Omental fat pad (tissue), 4 donors: ENCODE measurements around the gene POR. TPM values are rescaled to one million over a fixed set of nuclear protein-coding genes. Genes with fewer than 3 reads are reported as not detected.

Source experiments
- ATAC-seq: fragments of 150-250 bp; one replicate; pipeline ENCODE4 v1.9.1; 2016; ENCODE audit warnings: mild to moderate bottlenecking, moderate library complexity; ENCODE audit not compliant: low FRiP score
- DNase-seq: peaks from one replicate; pipeline ENCODE4 v3.0.0-alpha.2; 2019; ENCODE audit warnings: low spot score
- total RNA-seq, 4 donors: library from RNA; depleted of rRNA; stranded (reverse); fragments of >200 nt; gene quantifications; one replicate each; pipeline ENCODE4 v1.1.0, GENCODE V29; 2016
- TF ChIP-seq, protein P1 (sequence below), 3 donors: fragments of 450-650 bp; IDR thresholded peaks; one replicate each; pipeline ENCODE4 v1.5.1; 2016 to 2017; ENCODE audit warnings: antibody characterized with exemption in 3 of 3, mild to moderate bottlenecking in 3 of 3, moderate library complexity in 2 of 3

The POR gene
- total RNA-seq, 4 donors from 2014 or later, result 105 to 243 (median 150) TPM

DNA sequence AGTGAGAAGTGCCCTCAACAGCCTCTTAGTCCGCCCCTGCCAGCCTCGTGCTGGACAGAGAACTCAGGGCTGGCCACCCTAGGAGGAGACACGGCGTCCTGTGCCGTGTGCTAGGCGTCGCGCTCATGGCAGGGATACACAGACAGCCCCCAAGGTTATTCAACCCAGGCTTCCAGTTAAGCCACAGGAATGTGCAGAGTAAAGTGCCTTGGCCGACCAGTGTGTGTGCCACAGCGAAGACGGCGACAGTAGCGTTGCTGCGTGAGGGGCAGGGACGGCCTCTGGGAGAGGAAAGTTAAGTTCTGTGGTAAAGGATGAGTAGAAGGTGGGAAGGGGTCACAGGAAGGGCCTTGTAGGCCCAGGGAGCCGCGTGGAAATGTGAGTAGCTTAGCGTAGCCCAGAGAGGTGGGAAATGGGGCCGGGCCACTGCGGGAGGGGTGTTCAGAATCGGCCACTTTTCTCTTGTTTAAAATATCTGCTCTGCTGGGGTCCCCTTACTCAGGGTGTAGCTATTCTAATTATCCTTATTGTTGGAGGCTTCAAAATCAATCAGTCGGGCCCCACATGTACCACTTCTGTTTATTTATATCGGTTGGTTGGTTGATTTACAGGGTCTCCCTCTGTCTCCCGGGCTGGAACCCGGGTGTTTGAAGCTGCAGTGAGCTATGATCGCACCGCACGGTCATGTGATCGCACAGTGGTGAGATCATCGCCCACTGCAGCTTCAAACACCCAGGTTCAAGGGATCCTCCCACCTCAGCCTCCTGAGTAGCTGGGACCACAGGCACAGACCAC is 54.9 kb downstream of the POR start:
- ATAC-seq (no peak), DNase-seq (no peak)

DNA sequence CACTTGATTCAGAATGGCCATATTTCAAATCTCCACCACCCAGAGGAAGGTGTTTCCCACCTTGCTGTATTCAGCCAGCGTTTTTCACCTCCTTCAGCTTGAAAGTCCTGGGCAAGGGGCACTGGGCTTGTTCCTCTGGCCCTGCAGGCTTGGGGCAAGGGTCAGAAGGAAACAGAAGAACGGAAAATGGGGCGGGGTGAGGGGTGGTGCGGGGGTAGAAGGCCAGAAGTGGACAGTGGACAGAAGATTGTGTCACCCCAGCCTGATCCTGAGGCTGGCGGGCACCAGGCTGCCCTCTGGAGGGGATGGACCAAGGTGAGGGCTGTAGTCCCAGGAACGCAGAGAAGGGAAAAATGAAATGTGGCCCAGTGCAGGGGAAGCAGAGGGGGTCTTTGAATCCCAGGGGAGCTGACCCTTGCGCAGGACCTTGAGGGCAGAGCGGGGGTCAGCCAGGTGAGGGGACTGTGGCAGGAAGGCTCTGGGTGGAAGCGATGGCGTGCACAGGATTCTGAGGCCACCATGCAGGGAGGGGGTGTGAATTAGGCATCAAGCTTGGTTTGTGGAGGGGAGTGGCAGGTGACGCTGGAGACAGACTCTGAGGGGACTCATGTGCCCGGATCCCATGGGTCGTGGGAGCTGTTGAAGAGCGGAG is 56.5 kb downstream of the POR start:
- DNase-seq, result no peak
- TF ChIP-seq, protein P1, sequence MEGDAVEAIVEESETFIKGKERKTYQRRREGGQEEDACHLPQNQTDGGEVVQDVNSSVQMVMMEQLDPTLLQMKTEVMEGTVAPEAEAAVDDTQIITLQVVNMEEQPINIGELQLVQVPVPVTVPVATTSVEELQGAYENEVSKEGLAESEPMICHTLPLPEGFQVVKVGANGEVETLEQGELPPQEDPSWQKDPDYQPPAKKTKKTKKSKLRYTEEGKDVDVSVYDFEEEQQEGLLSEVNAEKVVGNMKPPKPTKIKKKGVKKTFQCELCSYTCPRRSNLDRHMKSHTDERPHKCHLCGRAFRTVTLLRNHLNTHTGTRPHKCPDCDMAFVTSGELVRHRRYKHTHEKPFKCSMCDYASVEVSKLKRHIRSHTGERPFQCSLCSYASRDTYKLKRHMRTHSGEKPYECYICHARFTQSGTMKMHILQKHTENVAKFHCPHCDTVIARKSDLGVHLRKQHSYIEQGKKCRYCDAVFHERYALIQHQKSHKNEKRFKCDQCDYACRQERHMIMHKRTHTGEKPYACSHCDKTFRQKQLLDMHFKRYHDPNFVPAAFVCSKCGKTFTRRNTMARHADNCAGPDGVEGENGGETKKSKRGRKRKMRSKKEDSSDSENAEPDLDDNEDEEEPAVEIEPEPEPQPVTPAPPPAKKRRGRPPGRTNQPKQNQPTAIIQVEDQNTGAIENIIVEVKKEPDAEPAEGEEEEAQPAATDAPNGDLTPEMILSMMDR (IDR thresholded peaks at IDR 0.05), result no peak
- ATAC-seq, result no peak

More for the DNA sequence above, 54.9 kb downstream of the POR start:
- TF ChIP-seq, protein P1 (IDR thresholded peaks at IDR 0.05), result no peak

GRCh38 chr7:75971961-75972763 is 57.2 kb downstream of the POR start:
- ATAC-seq, result peak; percentile 39
- no peak for DNase-seq
- TF ChIP-seq, protein P1 (IDR thresholded peaks at IDR 0.05), result no peak

GRCh38 chr7:75977743-75978142 is 62.8 kb downstream of the POR start:
- no peak for DNase-seq
- TF ChIP-seq, protein P1 (IDR thresholded peaks at IDR 0.05), result no peak
- ATAC-seq, result no peak

DNA sequence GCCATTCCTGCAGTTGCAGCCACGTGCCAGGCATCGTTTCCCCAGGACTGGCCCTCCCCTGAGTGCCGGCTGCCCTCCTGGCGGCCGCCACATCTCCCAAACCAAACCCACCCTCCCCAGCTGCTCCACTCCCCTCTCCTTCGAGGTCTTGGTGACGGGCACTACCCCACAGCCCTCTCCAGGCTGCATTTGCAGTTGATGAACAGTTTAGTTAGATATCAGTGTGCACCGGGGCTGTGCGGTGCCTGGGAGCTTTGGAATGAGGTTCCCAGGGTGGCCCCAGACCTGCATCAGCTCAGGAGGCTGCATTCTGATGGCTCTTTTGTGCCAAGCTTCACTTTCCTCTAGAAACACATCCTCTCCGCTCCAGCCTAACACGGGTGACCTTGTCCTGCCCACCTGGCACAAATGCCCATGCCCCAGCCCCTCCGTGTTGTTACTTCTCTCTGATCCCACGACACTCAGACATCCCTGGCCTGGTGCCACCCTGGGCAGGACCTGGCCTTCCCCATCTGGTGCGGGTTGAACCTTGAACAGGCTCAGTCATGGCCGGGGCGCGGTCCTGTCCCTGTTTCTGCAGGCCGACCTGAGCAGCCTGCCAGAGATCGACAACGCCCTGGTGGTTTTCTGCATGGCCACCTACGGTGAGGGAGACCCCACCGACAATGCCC is 64.9 kb downstream of the POR start:
- TF ChIP-seq, protein P1 (IDR thresholded peaks at IDR 0.05), result no peak
- ATAC-seq, result no peak
- no peak for DNase-seq

DNA sequence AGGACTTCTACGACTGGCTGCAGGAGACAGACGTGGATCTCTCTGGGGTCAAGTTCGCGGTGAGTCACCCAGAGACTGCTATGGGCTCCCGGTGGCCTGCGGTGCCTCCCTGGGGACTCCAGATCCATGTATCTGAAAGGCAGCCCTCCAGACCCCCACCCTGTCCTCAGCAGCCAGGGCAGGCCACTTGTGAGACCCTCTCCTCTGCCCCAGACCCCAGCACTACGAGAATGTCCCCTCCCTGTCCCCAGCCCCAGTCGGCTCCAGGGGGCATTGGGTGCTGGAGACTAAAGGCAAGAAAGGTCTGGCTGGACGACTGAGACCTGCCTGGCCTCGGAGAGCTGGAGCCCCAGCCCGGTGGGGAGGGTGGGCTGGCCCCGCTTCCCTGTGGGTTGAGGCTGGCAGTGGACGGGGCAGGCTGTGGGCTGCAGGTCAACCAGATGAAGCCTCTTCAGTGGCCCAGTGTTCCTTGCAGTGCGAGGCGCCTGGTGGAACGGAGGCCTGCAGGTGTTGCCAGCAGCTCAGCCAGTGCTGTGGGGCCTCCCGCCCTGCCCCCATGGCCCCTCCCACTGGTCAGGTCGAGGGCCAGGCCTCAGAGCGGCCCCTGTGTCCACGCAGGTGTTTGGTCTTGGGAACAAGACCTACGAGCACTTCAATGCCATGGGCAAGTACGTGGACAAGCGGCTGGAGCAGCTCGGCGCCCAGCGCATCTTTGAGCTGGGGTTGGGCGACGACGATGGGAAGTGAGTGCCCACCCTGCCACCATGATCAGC is 65.7 kb downstream of the POR start:
- no peak for ATAC-seq
- no peak for DNase-seq
- TF ChIP-seq, protein P1 (IDR thresholded peaks at IDR 0.05), result no peak
